ENCODE results near the gene KMT2D.

KMT2D gene

DNA sequence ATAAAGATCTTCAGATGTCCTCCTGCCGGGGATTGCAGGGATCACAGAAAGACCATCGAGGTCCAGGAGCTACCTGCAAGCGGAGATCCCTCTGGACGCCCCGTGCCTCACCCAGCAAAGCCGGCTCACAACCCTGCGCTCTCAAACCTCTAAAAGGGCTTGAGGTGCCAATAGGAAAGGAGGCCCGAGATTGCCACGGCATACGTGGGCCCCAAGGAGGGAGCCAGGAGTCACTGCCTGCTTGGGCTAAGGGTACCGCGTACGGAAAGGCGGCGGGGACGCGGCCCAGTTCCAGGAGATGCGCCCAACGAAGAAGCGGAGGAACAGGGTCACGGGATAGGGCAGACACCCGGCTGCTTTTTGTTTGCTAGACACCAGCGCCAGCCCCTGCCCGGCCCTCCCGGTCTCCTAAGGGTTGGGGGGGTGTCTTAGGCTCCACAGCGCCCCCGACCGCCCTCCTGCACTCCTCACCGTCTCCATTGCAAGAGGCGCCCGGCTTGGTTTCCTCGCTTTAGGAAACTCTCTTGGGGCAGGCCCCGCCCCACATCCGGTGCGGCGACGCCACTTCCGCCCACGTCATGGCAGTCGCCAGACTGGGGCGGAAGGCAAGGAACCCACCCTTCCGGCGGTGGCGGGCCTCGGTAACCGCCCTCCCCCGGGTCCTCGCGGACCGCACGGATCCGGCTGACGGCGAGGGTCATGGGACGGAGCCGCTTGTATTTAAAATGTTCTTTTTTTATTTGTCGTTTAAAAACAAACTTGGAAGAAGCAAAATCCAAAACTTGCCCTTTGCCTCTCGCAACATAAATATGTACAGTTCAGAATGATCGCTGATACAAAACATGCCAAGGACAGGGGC is 42.1 kb downstream of the KMT2D start, which contains the start of gene PRKAG1:
Gene PRKAG1 (minus strand): TSS at position 516 of the 859 bp plus-strand sequence. CDS start 36 bp downstream, at position 480.
- peak; percentile 93 for DNase-seq

- DNase-seq, result no peak
These were observed 42.7 kb downstream of the KMT2D start for GRCh38 chr12:49017891-49018260.

DNA sequence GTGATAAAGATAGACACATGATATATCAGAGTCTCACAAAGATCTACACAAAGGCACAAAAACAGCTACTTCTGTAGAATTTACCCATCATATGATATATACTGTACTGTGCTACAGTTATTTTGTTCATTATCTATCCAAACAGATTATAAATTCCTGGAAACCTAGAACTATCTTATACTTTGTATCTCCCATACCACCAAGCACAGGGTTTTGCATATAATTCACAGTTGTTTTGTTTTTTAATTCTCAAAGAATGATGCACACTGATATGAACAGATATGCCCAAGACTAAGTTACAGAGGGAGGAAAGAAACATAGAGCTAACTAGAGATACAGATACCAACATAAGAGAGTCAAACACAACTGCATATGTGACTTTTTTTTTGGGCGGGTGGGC is 45.4 kb downstream of the KMT2D start:
- DNase-seq, result no peak

DNA sequence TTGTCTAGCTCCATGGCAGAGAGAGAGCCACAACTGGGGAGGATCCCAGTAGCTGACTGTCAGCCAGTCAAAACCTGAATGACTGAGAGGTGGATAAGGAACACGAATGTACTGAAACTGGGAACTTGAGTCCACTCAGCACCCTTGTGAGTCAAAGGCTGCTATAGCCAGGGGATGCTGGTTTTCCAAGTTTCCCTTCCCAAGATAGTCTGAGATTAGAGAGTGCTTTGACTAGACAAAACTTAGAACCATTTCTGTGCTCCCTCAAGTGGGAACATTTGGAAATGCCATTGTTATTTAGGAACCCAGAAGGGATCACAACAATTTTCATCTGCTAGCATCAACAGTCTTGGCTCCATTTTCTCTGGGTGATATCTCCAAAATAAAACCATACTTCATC is 46.0 kb downstream of the KMT2D start:
- DNase-seq, result no peak

DNA sequence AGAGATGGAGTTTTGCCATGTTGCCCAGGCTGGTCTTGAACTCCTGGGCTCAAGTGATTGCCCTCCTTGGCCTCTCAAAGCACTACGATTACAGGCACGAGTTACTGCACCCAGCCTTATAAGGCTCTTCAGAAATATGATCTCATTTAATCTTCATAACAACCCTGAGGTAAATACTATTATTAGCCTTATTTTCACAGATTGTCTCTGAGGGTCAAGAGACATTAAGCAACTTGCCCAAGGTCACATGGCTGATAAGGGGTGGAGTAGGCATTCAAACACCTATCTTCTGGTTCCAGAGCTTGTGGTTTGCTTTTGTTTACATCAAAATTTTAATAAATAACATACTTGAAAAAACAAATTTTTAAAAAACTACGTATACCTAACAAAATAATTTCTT is 47.2 kb downstream of the KMT2D start:
- DNase-seq, result no peak

- DNase-seq, result no peak
These were observed 47.9 kb downstream of the KMT2D start for GRCh38 chr12:49012739-49013138.

Measured in COR-L47 (cell line).